Anterior cingulate cortex (tissue), 58 donors: Measurements from ENCODE around the gene MEIS2.

ENCODE experiments used
- DNase-seq, 58 donors: peaks; one replicate each; lab custom pipeline; 2025; lab: John Stamatoyannopoulos, UW

MEIS2 gene

GRCh38 chr15:36942248-36942827 lies 158.0 kb downstream of the MEIS2 start:
- no peak for DNase-seq

DNA sequence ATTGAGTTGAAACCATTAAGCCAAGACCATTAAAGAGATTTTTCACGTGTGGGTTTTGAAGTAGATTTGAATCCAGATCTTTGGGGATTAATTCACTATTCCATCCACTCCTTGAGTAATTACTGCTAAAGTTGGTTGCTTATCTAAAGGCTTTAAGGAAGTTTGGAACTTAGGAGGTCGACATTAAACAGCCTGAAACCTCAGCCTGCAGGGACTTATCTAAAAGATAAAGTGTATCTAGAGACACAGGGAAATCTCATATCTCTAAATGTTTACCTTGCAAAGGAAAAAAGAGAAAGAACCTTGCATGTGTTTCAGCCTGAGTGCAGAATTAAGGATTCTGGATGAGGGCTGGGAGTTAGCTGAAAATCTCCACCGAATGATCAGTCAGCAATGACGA lies 158.6 kb downstream of the MEIS2 start:
- no peak for DNase-seq

DNA sequence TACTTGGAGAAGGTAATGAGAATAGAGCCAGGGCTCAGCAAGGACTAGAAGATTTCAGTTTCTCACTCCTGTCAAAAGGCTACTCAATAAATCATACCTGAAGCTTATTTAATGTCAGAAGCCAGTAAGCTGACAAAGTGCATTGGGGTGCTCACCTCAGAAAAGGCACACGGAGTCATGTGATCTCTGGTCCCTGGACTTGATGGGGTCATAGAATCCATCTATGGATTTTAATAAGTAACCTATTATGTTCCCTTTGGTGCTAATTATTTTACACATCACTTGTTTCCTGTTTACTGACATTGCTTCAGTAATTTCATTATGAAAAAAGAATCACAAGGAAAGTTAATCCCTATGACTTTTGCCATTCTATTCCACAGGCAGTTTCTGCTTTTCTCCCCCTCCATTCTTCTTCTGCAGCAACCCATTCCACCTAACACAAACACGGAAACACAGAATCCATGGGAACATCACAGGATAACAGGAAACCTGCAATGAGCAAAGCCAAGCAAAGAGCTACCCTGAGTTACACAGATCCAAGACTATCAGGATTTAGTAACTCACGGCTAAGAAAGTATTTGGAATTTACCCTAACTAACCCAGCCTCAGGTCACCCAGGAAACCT lies 159.6 kb downstream of the MEIS2 start:
- no peak for DNase-seq

DNA sequence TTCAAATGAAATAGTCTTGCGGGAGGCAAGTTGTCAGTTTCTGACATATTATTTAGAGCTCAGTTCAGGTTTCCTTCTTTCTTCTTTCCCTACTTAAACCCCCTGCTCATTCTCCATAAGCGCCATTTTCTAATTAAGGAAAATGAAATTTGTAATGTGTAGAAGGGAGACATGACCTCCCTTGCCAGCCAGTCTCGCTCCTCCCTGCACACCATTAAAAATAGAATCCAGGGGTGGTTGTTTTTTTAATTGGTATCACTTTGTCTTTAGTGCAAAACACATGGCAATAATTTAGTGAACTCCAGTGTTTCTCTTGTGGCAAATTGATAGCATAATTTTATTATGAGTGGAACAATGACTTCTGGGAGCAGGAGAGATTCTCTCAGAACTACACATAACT lies 160.1 kb downstream of the MEIS2 start:
- DNase-seq = no peak

- no peak for DNase-seq
Observed at GRCh38 chr15:36938764-36939163, 161.6 kb downstream of the MEIS2 start.

DNA sequence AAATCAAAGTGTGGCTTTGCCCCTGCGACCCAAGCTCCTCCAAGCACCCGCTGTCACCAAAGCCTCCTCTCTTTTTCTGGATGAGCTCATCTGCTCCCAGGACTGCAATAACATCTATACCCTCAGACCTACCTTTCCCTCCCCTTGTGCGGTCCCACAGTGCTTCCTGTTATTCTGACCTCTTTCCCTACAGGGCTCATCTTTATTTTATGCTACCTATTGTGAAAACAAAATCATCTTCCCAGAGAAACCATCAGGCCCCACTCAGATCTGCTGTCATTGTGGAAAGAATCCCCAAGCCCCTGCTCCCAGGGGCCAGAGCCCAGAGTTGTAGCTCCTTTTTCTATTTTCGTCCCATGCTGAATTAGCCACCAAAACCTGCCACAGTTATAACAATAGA lies 162.2 kb downstream of the MEIS2 start:
- no peak for DNase-seq

DNA sequence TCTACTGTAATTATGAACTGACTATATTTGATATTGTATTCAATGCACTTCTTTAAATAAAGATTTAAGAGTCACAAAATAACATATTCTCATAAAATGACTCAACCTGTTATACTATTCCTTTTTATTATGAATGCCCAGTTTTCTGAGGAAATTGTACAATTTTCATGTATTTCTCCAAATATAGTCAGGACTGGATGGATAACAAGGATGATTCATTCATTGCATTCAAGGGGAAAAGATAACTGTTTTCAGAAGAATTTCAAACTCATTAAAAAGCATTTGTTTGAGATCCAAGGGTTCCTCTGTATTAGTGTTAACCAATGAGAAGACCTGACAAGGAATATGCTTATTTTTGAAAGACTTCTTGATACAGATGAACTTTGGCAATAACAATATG lies 163.7 kb downstream of the MEIS2 start:
- no peak for DNase-seq

DNA sequence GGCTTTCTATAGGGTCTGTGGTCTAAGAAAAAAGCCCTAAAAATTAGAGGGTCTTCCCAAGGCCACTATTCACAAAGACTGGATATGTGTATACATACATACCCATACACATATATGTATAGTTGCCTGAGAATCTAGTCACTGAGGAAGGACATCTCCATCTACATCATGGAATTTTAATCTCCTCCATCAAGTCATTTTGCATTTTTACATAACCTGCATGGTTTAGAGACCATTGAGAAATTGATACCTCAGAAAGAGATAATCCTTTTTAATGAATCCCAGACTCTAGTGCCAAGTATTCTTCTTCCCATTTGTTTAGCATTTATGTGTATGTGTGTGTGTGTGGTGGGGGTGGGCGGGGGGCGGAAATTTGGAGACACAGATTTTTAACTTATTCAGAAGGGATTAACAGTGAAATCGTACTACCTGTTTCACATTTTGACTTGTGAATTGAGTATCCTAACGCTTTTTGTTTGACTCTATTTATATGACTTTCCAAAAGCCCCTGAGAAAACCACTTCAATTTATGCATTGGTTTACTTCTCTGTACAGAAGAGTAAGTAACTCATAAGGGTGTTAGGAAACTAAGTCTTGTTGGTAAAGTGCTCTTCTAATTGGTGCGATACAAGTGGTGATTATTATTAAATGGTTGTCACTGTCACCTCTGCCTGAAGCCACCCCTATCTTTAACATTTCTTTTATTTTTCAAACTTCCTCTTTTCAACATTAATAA lies 166.9 kb downstream of the MEIS2 start:
- DNase-seq = no peak

DNA sequence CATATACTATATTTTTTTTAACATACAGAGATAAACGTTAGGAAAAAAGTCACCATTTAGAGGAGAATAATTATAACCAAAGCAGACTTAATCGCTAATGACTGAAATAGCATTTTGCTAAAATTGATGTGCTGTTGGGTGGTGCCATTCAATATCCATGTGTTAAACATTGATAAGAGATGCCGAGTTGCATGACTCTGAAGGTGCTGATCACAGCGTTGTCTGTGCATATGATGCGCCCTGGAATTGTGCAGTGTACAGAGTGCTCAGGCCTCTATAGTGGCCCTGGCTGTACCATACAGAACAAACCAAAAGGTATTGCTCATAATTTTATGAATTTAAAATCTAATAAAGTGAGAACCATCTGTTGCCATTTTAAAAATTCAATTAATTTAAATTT lies 168.3 kb downstream of the MEIS2 start:
- DNase-seq = no peak

- no peak for DNase-seq
Observed at GRCh38 chr15:36931434-36931833, 168.9 kb downstream of the MEIS2 start.

DNA sequence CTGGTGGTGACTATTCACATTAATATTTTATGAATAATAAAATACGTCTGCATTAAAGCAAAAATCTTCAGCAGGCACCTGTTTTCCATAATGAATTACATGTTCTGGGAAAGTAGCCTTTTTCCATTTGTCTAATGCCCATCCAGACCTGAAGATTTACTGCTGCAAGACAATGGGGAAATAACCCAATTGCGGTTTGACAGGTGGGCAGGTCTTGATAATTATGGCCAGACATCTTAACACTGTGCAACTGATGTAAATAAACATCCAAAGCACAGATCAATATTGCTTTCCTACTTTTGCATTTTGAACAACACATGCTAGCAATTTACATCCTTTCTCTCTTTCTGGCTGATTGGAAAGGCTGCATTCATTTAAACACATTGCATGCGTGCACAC lies 173.9 kb downstream of the MEIS2 start:
- no peak for DNase-seq

DNA sequence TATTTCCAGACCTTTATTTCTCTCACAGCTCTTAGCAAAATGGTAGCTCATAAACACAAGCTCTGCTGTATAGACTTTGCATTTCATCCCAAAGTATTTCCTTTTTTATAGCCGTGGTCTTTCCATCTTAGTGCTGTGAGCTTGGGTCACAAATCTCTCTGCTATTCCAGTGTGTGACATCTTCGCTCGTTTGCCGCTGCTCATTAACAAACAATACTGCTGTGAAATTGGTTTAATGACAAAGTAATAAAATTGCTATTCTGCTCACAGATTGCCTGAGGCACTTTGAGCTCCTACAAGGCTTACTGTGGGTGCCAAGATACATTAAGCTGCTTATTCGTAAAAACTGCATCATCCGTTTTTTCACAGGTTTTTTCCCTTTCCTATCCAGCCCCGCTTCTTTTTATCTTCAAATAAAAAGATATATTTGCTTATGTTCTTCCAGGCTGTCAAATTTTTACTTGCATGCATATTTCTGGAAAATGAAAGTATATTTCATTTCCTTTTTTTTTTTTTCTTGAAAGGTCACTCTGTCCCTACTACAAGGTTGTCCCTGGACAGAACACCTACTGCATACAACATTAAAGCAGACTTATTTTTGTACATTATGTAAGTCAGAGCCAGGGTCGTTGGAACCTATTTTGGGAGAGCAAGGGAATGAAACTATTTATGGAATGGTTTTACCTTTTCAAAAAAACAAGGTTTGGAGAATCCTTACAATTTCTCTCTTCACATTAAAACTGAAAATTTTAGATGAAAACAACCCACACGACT lies 174.5 kb downstream of the MEIS2 start:
- DNase-seq = no peak

DNA sequence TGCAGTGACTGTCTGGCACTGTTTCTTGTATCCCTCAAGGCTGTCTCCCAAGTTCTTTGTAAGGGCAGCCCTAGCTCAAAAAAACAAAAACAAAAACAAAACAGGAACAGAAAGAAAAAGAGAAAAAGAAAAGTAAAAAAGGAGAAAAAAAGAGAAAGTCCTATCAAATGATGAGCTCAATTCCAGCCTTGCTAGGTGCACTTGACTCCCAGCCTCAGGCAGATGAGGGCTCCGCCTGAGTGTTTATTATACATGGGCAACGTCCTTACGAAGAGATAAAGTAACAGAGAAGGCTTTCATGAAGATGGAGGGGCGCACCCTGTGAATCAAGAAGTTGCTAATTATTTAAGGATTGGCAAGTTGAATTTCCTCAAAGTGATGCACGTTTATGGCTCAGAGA lies 175.3 kb downstream of the MEIS2 start:
- no peak for DNase-seq

GRCh38 chr15:36924034-36924433 lies 176.3 kb downstream of the MEIS2 start:
- DNase-seq = no peak

- no peak for DNase-seq
Observed at GRCh38 chr15:36921484-36922091, 178.8 kb downstream of the MEIS2 start.

GRCh38 chr15:36917411-36918267 lies 182.7 kb downstream of the MEIS2 start:
- no peak for DNase-seq

- no peak for DNase-seq
Observed at GRCh38 chr15:36914960-36915808, 185.2 kb downstream of the MEIS2 start.

DNA sequence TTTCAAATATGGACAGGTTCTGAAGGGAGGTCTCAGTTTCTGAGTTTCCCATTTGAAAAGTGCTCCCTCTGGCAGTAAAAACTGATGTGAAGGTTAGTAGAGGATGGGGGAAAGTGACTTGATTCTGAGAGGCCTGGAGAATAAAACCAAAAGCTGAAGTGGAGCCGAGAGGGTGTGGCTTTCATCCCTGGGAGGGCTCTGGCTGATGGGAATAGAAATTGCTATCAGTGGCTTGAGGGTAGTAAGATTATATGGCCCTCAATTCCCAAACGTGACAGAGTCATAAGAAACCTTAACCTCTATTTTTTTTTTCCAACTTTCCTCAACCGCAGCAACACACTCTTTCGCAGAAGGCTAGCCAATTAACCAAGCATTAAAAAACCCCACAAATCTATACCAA lies 185.9 kb downstream of the MEIS2 start:
- no peak for DNase-seq

DNA sequence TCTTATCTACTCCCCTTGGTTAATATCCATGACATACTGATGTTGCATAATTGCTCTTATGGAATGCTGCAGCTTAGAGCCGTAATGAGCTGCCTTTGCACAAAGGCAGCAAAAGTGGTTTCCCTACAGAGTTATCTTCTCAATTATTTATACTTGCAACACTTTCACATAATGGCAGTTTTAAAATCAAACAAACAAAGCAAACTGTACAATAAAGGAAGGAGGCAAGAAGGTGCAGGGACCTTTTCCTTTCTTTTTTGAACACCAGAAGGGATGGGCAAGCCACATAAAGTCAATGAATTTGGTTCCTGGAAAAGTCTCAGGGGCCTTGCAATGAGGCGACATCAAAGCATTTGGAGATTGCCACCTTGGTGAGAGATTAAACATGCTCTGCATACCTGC lies 188.0 kb downstream of the MEIS2 start:
- no peak for DNase-seq
